ENCODE data around the gene RIOX2.
A peak's percentile ranks its signal among the peaks of the same experiment; 100 is the strongest.
"Not testable (repeated sequence)": the region's sequence is repeated elsewhere in the genome, so short reads cannot be mapped to it uniquely, and the experiment has no call there.

The RIOX2 gene

DNA sequence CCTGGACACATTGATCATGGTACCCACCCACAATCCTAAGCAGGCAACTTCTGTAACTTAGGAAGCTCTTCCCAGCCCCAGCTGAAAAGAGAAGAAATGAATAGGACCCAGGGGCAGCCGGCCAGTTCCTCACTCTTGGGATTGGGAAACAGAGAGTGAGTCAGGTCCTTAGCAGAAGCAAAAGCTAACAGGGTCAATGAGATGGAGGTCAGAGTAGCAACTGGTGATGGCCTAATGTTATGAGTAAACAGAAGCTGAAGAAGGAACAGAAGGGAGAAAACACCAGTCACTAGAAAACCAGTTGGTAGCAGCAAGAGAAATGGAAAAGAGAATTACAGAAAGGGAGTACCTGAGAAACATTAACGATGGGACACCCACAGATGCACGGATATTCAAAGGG, 20.0 kb downstream of the RIOX2 start:
- no peak for ATAC-seq

DNA sequence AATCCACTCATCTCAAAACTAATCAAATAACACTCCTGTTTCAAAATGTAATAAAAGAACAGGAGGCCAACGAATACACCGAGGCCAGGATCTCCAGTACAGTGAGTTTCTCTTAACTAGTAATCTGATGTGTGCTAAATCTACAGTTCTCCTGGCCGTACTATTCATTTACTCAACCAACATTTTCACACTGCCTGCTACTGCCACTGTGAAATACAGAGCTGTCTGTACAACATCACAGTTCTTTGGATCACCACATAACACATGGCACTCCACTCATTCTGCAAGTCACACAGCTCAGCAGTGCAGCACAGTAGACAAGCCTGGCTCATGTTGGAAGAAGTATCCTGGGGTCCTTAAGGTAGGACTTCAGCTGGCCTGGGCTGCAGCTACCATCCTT, 21.9 kb downstream of the RIOX2 start:
- no peak for ATAC-seq

DNA sequence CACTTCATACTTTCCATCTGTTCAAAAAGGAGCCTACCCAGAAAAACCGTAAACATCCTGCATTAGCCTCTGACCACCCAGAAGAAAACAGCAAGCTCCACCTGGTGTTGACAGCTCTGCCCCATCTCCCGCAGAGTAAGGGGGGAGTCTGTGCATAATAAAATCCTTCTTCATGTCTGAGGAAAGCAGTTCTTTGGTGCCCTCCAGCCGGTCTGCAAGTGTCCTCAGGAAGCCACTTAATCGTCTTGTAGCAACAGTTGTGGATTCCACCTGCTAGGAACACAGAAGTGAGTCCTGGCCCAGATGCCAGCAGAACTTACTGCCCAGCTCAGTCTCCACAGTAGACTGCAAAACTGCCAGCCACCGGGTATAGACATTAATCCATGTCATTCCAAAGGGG, 22.5 kb downstream of the RIOX2 start:
- ATAC-seq, result no peak

DNA sequence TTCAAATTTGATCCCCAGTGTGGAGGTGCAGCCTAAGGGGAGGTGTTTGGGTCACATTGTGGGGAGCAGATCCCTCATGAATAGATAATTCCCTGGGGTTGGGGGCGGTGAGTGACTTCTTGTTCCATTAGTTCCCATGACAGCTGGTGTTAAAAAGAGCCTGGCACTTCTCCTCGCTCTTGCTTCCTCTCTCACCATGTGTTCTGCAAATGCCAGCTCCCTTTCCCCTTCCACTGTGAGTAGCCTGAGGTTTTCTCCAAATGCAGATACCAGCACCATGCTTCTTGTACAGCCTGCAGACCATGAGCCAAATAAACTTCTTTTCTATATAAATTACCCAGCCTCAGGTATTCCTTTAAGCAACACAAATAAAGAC, 23.1 kb downstream of the RIOX2 start:
- no peak for ATAC-seq

- no peak for ATAC-seq
Observed at GRCh38 chr3:97948351-97949109, 23.7 kb downstream of the RIOX2 start.

DNA sequence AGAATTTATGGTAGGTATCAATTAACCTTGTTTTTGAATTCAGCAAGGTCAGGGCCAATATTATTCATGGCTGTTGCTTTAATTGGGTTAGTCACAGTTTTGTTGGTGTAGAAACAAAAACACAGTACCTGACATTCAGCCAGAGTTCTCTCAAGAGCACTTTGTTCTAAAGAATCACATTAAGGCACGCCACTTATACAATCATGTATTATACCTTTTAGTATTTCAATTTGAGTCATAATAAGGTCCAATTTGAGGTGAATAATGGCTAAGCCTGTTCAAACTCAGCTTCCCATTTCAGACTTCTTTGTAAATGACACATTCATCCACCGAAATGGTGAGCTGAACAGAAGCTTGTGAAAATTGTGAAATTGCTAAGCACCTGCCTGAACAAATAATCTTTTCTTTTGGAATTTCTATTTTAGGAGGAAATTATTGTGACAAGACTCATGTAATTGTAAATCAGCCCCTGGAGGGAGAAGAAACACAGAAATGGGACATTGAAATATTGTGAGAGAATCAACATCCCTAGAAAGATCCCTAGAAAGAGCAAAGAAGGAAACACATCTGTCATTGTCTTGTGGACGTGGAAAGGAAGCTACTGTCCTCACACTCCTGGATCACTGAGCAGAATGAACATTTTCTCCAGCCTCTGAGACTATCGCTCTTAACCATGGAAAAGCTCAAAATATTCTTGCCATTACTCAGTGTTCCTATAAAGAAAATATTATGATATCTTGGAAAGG, 29.3 kb downstream of the RIOX2 start:
- ATAC-seq, result peak; percentile 72 to 85

DNA sequence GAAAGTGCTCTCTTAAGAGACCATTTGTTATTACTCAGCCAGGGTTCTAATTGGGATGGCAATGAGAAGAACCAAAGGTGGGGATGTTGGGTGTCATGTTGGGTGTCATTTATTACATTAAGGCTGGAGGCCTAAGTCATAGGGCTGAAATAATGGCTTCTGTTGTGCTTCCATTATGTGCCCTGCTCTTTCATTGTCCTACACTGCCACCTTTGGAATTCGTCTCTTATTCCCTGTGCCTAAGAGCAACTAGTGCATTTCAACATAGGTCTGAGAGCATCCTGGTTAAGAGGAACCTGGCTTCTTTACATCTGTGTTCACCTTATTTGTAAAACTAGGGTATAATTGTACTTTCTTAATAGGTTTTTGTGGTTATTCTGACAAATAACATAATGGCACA, 32.2 kb downstream of the RIOX2 start:
- ATAC-seq, result no peak

DNA sequence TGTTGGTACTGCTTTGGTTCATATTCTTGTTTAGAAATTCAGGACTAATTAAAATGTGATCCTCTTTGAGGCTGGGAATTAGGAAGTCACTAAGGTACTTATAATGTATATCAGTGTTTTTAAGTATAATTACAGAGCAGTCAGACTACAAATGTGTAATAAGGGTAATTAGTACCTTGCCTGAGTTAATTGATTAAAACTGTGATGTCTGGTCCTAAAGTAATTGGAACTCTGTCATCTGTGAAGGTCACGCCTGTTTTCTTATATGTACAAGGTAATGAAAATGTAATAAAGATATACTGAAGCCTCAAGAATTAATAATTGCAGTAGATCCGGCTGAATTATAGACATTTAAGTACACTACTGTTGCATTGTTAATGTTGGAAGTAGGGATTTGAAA, 32.8 kb downstream of the RIOX2 start:
- no peak for ATAC-seq

DNA sequence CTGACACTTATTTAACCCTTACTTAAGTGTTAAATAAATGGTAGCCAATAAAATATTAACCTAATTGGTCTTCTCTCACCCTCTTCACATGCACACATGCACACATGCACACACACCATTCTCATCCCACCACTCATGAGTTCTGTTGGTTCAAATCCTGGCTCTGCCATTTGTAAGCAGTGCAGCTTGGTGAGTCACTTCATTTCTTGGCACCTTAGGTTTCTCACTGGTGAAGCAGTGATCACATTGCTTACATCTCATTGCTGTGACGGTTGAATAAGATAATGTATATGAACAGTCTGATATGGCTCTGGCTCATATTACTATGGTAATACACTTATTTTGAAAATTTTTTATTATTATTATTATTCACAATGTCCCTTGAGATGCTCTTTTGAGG, 33.8 kb downstream of the RIOX2 start:
- ATAC-seq, result no peak

GRCh38 chr3:97937205-97937604, 35.0 kb downstream of the RIOX2 start:
- no peak for ATAC-seq

GRCh38 chr3:97935842-97936241, 36.4 kb downstream of the RIOX2 start:
- no peak for ATAC-seq

DNA sequence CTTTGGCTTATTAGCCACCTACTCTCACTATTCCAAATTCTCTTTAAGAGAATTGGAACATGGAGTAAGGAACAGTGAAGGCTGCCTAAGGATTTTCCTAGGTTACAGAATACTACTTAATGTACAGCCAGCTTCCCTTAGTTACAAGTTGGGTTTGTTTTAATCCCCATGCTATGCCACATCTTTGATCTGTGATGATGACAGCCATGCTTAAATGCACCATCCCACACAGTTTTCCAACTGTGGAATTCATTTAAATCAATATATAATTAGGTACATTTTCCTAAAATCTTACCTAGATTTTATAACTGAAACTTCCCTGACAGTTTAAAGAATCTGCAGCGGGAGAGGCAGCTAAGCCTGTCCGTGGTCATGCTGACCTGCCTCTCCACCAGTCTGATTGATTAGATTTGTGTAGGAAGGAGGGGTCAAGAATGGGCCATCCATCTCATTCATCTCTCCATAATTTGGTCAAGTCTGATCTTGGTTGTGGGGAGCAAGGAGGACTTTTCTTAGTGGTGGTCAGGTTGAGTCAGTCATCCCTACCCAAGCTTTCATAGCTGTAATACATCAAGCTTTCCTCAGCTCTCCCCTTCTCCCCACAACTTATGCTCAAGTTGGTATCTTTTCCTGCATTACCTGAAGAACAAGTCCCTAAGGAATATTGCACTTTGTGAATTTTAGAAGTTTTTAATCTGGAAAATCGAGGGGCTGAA, 37.1 kb downstream of the RIOX2 start:
- ATAC-seq, result no peak

DNA sequence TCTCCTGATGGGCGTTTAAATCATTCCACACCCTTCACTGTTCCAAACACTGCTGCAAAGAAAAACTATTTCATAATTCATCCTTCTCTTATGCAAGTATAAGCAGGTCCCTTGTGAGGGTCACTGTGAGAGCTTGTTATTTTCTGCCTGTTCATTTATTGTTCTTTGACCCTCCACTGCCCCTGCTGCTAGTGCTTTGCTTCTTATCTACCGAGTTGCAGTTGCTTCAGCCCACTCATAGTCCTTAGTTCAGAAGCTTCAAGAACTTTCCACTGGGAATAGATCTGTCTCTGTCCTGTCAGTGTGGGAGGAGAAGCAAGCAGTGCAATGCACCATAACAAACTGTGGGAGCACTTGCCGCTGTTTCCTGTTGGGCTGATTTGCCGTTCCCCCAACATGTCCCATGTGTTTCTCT, 39.8 kb downstream of the RIOX2 start:
- no peak for ATAC-seq

GRCh38 chr3:97931218-97931617, 41.0 kb downstream of the RIOX2 start:
- ATAC-seq, result no peak

- no peak for ATAC-seq
Observed at GRCh38 chr3:97930018-97930417, 42.2 kb downstream of the RIOX2 start.

DNA sequence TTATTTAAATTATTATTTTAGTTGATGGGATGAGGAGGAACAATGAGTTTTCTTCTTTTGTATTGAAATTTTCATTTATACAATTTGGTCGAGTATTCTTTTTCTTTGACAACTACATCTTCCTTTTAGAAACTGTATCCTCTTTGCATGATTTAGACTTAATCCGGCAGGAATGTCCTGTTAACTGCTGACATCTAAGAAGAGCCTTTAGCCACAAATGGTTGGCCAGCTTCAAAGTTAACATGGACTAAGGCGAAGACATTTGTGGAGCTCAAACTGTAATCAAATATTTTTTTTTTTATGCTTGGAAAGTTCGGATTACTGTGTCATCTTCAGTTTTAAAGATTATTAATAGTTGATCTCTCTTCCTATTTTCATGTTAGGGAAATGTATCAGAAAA, 43.2 kb downstream of the RIOX2 start:
- no peak for ATAC-seq

DNA sequence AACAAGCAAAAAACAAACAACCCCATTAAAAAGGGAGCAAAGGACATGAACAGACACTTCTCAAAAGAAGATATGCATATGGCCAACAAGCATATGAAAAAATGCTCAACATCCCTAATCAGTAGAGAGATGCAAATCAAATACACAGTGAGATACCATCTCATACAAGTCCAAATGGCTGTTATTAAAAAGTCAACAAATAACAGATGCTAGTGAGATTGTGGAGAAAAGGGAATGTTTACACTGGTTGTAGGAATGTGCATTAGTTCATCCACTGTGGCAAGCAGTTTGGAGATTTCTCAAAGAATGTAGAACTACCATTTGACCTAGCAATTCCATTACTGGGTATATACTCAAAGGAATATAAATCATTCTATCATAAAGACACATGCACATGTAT, 44.5 kb downstream of the RIOX2 start:
- ATAC-seq, result no peak

DNA sequence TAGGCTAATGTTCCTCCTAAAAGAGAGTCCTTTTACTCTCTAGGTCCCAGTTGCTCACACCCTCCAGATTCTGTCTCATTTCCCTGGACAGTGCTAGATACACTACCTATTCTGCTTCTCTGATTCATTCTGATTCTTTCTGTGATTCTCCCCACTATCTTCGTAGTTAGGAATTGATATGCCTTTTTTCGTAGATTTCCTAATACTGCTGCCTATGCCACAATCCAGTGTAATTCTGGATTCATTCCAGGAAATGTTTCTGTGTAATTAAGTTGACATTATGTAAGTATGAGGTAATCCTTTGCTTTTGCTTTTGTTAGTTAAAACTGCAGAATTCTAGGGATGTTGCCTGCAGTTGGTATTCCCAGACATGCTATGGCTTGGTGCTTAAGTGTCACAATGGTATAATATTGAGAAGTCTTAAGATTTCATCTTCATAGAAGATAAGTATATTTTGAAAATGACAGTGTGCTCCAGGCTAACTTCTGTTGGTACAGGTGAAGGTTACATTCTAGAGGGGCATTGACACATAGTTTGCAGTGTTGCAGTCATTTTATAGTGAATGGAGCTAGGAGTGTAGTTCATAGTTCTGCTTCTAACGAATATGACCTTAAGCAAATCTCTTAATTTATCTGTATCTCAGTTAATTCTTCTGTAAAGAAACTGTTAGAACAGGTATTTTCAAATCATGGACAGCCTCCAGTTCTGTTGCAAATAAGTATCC, 54.3 kb downstream of the RIOX2 start:
- ATAC-seq, result no peak

- no peak for ATAC-seq
Observed at GRCh38 chr3:97916576-97916975, 55.7 kb downstream of the RIOX2 start.

GRCh38 chr3:97914388-97914787, 57.8 kb downstream of the RIOX2 start:
- ATAC-seq, result no peak

GRCh38 chr3:97911459-97911858, 60.8 kb downstream of the RIOX2 start:
- no peak for ATAC-seq

GRCh38 chr3:97910931-97911351, 61.3 kb downstream of the RIOX2 start:
- ATAC-seq, result no peak

GRCh38 chr3:97910236-97910831, 61.9 kb downstream of the RIOX2 start:
- ATAC-seq, result not testable (repeated sequence)

Measured in activated CD4-positive, CD25-positive, alpha-beta regulatory T cell treated with anti-CD3 and anti-CD28 coated beads, Interleukin-2, amount 50 U/mL, for 24 hours (primary cell).